H1 (cell line): Measurements from ENCODE around the gene RAB36. TPM values are rescaled to one million over a fixed set of nuclear protein-coding genes. Genes with fewer than 3 reads are reported as not detected.

Experiments used
- CTCF ChIA-PET: fragments of 300-600 bp; sonication (Branson Sonifier 250); formaldehyde crosslinking; loops from one replicate; lab custom pipeline; 2021; ENCODE audit not compliant: partially characterized antibody; lab: Charles Lee
- POLR2A ChIA-PET: fragments of 300-600 bp; sonication (Branson Sonifier 250); formaldehyde crosslinking; loops from one replicate; lab custom pipeline; 2021; ENCODE audit warnings: inconsistent platforms; ENCODE audit not compliant: partially characterized antibody; lab: Charles Lee
- DNase-seq, 2 experiments: peaks; one replicate each; pipeline versions ENCODE4 v3.0.0 to v3.0.0-alpha.2; 2010 to 2022; ENCODE audit warnings: low spot score in 2 of 2, low read depth in 1 of 2, mixed read lengths in 1 of 2
- FAIRE-seq: peaks from 2 replicates; lab custom pipeline; 2011; peaks lifted over from hg19 to GRCh38; lab: Jason Lieb, UNC
- H2AFZ ChIP-seq: 2 replicates; pipeline ENCODE4 v1.8.1; 2012; ENCODE audit warnings: low read length, inconsistent platforms
- H2AK5ac ChIP-seq: 2 replicates; pipeline ENCODE4 v1.6.1; 2013; ENCODE audit warnings: low read depth, low read length
- H2BK120ac ChIP-seq: replicated peaks from 2 replicates; pipeline ENCODE3; 2013; ENCODE audit warnings: low read depth, low read length, inconsistent platforms
- H2BK12ac ChIP-seq: 2 replicates; pipeline ENCODE4 v1.6.1; 2013; ENCODE audit warnings: low read depth, low read length
- H2BK15ac ChIP-seq: 2 replicates; pipeline ENCODE4 v1.6.1; 2013; ENCODE audit warnings: low read length
- H2BK20ac ChIP-seq: 2 replicates; pipeline ENCODE4 v1.6.1; 2013; ENCODE audit warnings: low read length
- H2BK5ac ChIP-seq: 2 replicates; pipeline ENCODE4 v1.6.1; 2013; ENCODE audit warnings: low read depth, low read length
- H3K14ac ChIP-seq: 2 replicates; pipeline ENCODE4 v1.6.1; 2013; ENCODE audit warnings: inconsistent platforms; ENCODE audit not compliant: insufficient read length
- H3K18ac ChIP-seq: 2 replicates; pipeline ENCODE4 v1.6.1; 2013; ENCODE audit warnings: low read length; ENCODE audit errors: extremely low read depth
- H3K23ac ChIP-seq: 2 replicates; pipeline ENCODE4 v1.6.1; 2013; ENCODE audit warnings: inconsistent platforms; ENCODE audit not compliant: insufficient read length
- H3K23me2 ChIP-seq: 2 replicates; pipeline ENCODE4 v1.6.1; 2013; ENCODE audit warnings: low read depth, low read length
- H3K27ac ChIP-seq: 2 replicates; pipeline ENCODE4 v1.6.1; 2011; ENCODE audit warnings: low read depth, low read length, inconsistent platforms
- H3K27me3 ChIP-seq, 4 experiments: replicated peaks in 1 of 4; 1 replicate in 1 of 4; 2 replicates in 3 of 4; pipeline versions ENCODE4 v1.6.1 to v1.8.1; 2011 to 2013; ENCODE audit warnings: low read length in 3 of 4, mild to moderate bottlenecking in 3 of 4, inconsistent platforms in 2 of 4, mixed read lengths in 2 of 4, moderate library complexity in 1 of 4; ENCODE audit not compliant: control insufficient read depth in 3 of 4, insufficient read depth in 3 of 4; ENCODE audit errors: extremely low read depth in 1 of 4
- H3K36me3 ChIP-seq, 4 experiments: 2 replicates each; pipeline versions ENCODE4 v1.6.1 to v1.8.1; 2011 to 2013; ENCODE audit warnings: mild to moderate bottlenecking in 4 of 4, low read length in 3 of 4, moderate library complexity in 2 of 4, control low read depth in 1 of 4, inconsistent platforms in 1 of 4; ENCODE audit not compliant: insufficient read depth in 4 of 4, control insufficient read depth in 2 of 4
- H3K4ac ChIP-seq: replicated peaks from 2 replicates; pipeline ENCODE3; 2013; ENCODE audit warnings: low read length, low read depth, mixed read lengths, inconsistent platforms; ENCODE audit not compliant: insufficient read length
- H3K4me1 ChIP-seq, 4 experiments: replicated peaks in 1 of 4; 1 replicate in 1 of 4; 2 replicates in 3 of 4; pipeline versions ENCODE4 v1.6.1 to v1.8.1; 2011 to 2013; ENCODE audit warnings: low read length in 3 of 4, inconsistent platforms in 2 of 4, mixed read lengths in 1 of 4; ENCODE audit not compliant: insufficient read depth in 4 of 4, control insufficient read depth in 3 of 4
- H3K4me2 ChIP-seq, 2 experiments: 2 replicates each; pipeline versions ENCODE4 v1.6.1 to v1.8.1; 2011 to 2013; ENCODE audit warnings: low read depth in 2 of 2, low read length in 2 of 2, control low read depth in 1 of 2, inconsistent platforms in 1 of 2, mild to moderate bottlenecking in 1 of 2; ENCODE audit not compliant: insufficient read depth in 1 of 2
- H3K4me3 ChIP-seq, 4 experiments: fragments of 200-600, 300-600 bp in 1 of 4; sonication (generic), shearing (Covaris generic), sonication (Bioruptor Twin) in 1 of 4; 2 replicates each; pipeline versions ENCODE4 v1.5.1 to v1.8.1; 2011 to 2016; ENCODE audit warnings: low read length in 4 of 4, low read depth in 3 of 4, control low read depth in 2 of 4, inconsistent platforms in 2 of 4, mild to moderate bottlenecking in 2 of 4, mixed read lengths in 1 of 4, moderate library complexity in 1 of 4; ENCODE audit not compliant: insufficient read depth in 2 of 4; ENCODE audit errors: extremely low read depth in 1 of 4
- H3K56ac ChIP-seq: replicated peaks from 2 replicates; pipeline ENCODE3; 2013; ENCODE audit warnings: low read depth, mild to moderate bottlenecking, mixed read lengths, low read length, inconsistent platforms; ENCODE audit not compliant: insufficient read length
- H3K79me1 ChIP-seq: 2 replicates; pipeline ENCODE4 v1.6.1; 2013; ENCODE audit warnings: low read depth, low read length, control low read depth
- H3K79me2 ChIP-seq, 2 experiments: 2 replicates each; pipeline versions ENCODE4 v1.6.1 to v1.8.1; 2012 to 2013; ENCODE audit warnings: low read length in 2 of 2, mild to moderate bottlenecking in 2 of 2, inconsistent platforms in 1 of 2; ENCODE audit not compliant: insufficient read depth in 2 of 2, control insufficient read depth in 1 of 2
- H3K9ac ChIP-seq, 4 experiments: replicated peaks in 1 of 4; 1 replicate in 1 of 4; 2 replicates in 3 of 4; pipeline versions ENCODE4 v1.6.1 to v1.8.1; 2011 to 2013; ENCODE audit warnings: low read depth in 3 of 4, low read length in 3 of 4, control low read depth in 2 of 4, mild to moderate bottlenecking in 2 of 4, moderate library complexity in 2 of 4, inconsistent platforms in 1 of 4; ENCODE audit errors: extremely low read depth in 1 of 4
- H3K9me3 ChIP-seq, 2 experiments: 2 replicates each; pipeline versions ENCODE4 v1.6.1 to v1.8.1; 2012 to 2013; ENCODE audit warnings: mild to moderate bottlenecking in 2 of 2, moderate library complexity in 2 of 2, control low read depth in 1 of 2, inconsistent platforms in 1 of 2, low read depth in 1 of 2, low read length in 1 of 2, mixed read lengths in 1 of 2; ENCODE audit not compliant: insufficient read depth in 2 of 2
- H4K20me1 ChIP-seq, 2 experiments: replicated peaks in 1 of 2; 2 replicates each; pipeline versions ENCODE3 to v1.8.1; 2011 to 2013; ENCODE audit warnings: inconsistent platforms in 2 of 2, low read length in 2 of 2, mild to moderate bottlenecking in 1 of 2; ENCODE audit not compliant: insufficient read depth in 2 of 2, control insufficient read depth in 1 of 2
- H4K5ac ChIP-seq: 2 replicates; pipeline ENCODE4 v1.6.1; 2013; ENCODE audit warnings: low read length, low read depth, mixed read lengths, inconsistent platforms; ENCODE audit not compliant: insufficient read length
- H4K8ac ChIP-seq: 2 replicates; pipeline ENCODE4 v1.8.0; 2013; ENCODE audit warnings: mild to moderate bottlenecking, moderate library complexity, low read length, inconsistent platforms; ENCODE audit not compliant: insufficient read depth; ENCODE audit errors: extremely low read depth
- H4K91ac ChIP-seq: replicated peaks from 2 replicates; pipeline ENCODE3; 2013; ENCODE audit warnings: low read length, mixed read lengths, inconsistent platforms; ENCODE audit not compliant: insufficient read length
- CTBP2 ChIP-seq: IDR thresholded peaks from 2 replicates; pipeline ENCODE4 v1.7.0; 2011; ENCODE audit warnings: borderline replicate concordance, mild to moderate bottlenecking, moderate library complexity, mixed read lengths, low read length; ENCODE audit not compliant: insufficient read depth, insufficient read length
- FOSL1 ChIP-seq: IDR thresholded peaks from 2 replicates; pipeline ENCODE4 v1.6.1; 2011; ENCODE audit warnings: mild to moderate bottlenecking, low read depth, low read length, moderate library complexity; ENCODE audit not compliant: insufficient read depth
- HDAC6 ChIP-seq: IDR thresholded peaks from one replicate; pipeline ENCODE4 v1.7.1; 2012; ENCODE audit warnings: low read depth, mild to moderate bottlenecking, inconsistent platforms, low read length, moderate library complexity
- SIRT6 ChIP-seq: IDR thresholded peaks from one replicate; pipeline ENCODE4 v1.7.1; 2012; ENCODE audit warnings: low read length, inconsistent platforms
- SRF ChIP-seq: IDR thresholded peaks from 2 replicates; pipeline ENCODE4 v1.6.1; 2011; ENCODE audit warnings: mild to moderate bottlenecking, low read depth, low read length, moderate library complexity
- WGBS, 2 experiments: shearing (Covaris generic) in 1 of 2; methylation state at CpG; one replicate each; pipeline versions ENCODE4 v1.1.6 to v1.1.7; 2013 to 2015; ENCODE audit warnings: low lambda C conversion rate in 2 of 2, mixed read lengths in 2 of 2, inconsistent platforms in 1 of 2, low coverage in 1 of 2, missing lambda C conversion rate in 1 of 2; ENCODE audit not compliant: insufficient replicate concordance in 2 of 2, insufficient coverage in 1 of 2, insufficient read length in 1 of 2; ENCODE audit errors: extremely low coverage in 1 of 2, missing lambda C conversion rate in 1 of 2; 5-methylcytosine and 5-hydroxymethylcytosine counted together
- polyA plus RNA-seq, 7 experiments: library from polyadenylated mRNA; depleted of rRNA in 3 of 7; stranded (reverse) in 5 of 7; unstranded in 2 of 7; fragments of >200 nt in 5 of 7; fragments of 200-250 nt in 2 of 7; gene quantifications; 1 replicate in 5 of 7; 2 replicates in 1 of 7; 4 replicates in 1 of 7; pipeline versions ENCODE4 v1.2.1 to v1.2.3, GENCODE V29; 2011 to 2013; ENCODE audit warnings: missing spikeins in 2 of 7, mixed read lengths in 2 of 7
- total RNA-seq: library from RNA; stranded (reverse); fragmentation: NEBNext Ultra II Directional; extraction: Animal tissue kit (Norgen Biotek cat#: 25700); gene quantifications from 2 replicates; pipeline ENCODE4 v1.2.1, GENCODE V29; 2021

RAB36 gene
- total and polyA plus RNA-seq, 2 of the 8 experiments (the other 6 are each of a cell fraction or from before 2014, with no cell fraction given) = 1.0 to 1.5 TPM

DNA sequence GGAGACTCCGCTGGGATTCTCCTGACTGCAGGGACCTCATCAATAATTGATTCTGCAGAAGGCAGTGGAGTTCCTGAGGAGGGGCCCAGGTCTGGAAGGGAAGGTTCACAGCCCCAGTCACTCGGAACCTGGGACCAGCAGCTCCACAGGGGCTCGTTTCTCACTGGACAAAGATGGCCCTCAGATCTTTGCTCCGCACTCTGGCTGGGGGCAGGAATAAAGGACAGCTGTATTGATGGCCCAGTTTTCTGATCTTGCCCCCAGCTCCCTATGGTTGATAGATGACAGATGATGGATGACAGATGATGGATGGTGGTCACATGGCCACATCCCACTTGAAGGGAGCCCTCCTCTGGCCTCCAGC, 23.7 kb downstream of the RAB36 start:
- no peak for FAIRE-seq
- Histone ChIP-seq H3K27me3 (no peaks in the 10 kb centered on the region), H3K36me3 (no peaks in the 10 kb centered on the region), H4K20me1 (peaks cover 0 to 1% of the 10 kb centered on the region in 2 experiments), H3K56ac (no peak overlapping the region), H4K8ac (no peak overlapping the region), H2BK20ac (no peak overlapping the region), H3K18ac (no peak overlapping the region), H3K4me2 (no peak overlapping the region), H2BK120ac (no peak overlapping the region), H3K79me1 (no peaks in the 10 kb centered on the region), H4K5ac (no peak overlapping the region), H4K91ac (no peak overlapping the region), H2BK15ac (no peak overlapping the region), H3K27ac (no peak overlapping the region), H3K23ac (no peak overlapping the region), H3K4ac (no peak overlapping the region), H3K23me2 (no peaks in the 10 kb centered on the region), H2AK5ac (no peak overlapping the region), H3K4me1 (peaks cover under 1 to 8% (median 7%) of the 10 kb centered on the region in 4 experiments; a peak in 6 of 7 replicates), H3K9ac (no peak overlapping the region), H3K4me3 (no peak overlapping the region), H3K9me3 (no peaks in the 10 kb centered on the region), H3K14ac (no peak overlapping the region), H2BK12ac (no peak overlapping the region), H2BK5ac (no peak overlapping the region), H3K79me2 (no peaks in the 10 kb centered on the region), H2AFZ (no peak overlapping the region)
- TF ChIP-seq FOSL1 = no peak
- no peak for TF ChIP-seq CTBP2
- TF ChIP-seq HDAC6 = no peak
- TF ChIP-seq SRF = no peak
- no peak for TF ChIP-seq SIRT6
- POLR2A ChIA-PET = no interaction called here
- DNase-seq = no peak
- WGBS, 2 experiments = 94% methylated on average over 4 of the region's 4 CpGs; no CpG with 5 or more reads in 1 of the 2 experiments
- CTCF ChIA-PET = interaction anchor here (0.6 to 16.5 kb wide), 6 partner anchors 8 to 737 kb away, joined by 3 to 249 read pairs (median 13); no protein-coding TSS in a partner anchor
